ENCODE data around the gene PDLIM7. TPM values are rescaled to one million over a fixed set of nuclear protein-coding genes. Genes with fewer than 3 reads are reported as not detected.

PDLIM7 gene
- total and polyA plus RNA-seq, 2 donors, result 10.8 to 61.9 TPM

DNA sequence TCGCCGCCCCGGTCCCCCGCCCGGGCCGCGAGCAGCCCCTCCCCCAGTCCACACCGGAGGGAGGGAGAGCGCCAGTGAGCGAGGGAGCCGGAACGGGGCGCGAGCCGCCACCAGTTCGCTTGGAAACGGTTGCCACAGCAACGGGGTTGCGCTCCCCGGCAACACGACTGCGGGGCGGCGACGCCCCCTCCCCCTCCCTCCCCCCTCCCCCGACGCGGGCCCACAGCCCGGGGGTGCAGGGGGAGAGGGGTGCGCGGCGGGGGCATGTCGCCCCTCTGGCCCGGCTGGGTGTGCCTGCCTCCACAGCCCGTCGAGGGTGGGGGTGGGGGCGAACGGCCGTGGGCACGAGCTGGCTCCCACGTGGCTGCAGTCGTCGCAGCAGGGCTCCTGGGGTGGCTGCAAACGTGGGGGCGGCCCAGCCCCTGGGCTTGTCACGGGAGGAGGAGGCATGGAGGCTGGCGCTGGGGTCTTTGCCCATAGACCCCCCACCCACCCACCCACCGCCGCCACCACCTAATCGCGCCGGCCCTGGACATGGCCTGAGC lies 50.3 kb downstream of the PDLIM7 start:
- Histone ChIP-seq H3K27me3 (ENCODE audit: control insufficient read depth in 2 of 2, insufficient read depth in 1 of 2, low read length in 1 of 2) (peaks cover 19 to 43% of the 10 kb centered on the region in 2 donors), H3K27ac (ENCODE audit: low read depth in 1 of 2, low read length in 1 of 2) (peak overlapping the region in 1 of 2 donors; percentile 68), H3K36me3 (ENCODE audit: control insufficient read depth in 2 of 2, insufficient read depth in 2 of 2, low read length in 1 of 2) (peaks cover 15 to 17% of the 10 kb centered on the region in 2 donors), H3K9me3 (ENCODE audit: control insufficient read depth in 2 of 2, insufficient read depth in 1 of 2, low read length in 1 of 2) (no peaks in the 10 kb centered on the region), H3K4me1 (ENCODE audit: control insufficient read depth in 2 of 2, insufficient read depth in 2 of 2, low read length in 2 of 2) (peaks cover 15 to 40% of the 10 kb centered on the region in 2 donors), H3K4me3 (ENCODE audit: low read length in 2 of 2) (peak overlapping the region in 1 of 2 donors; percentile 71)
- WGBS, result under 1% methylated on average over 49 of the region's 52 CpGs
- peak in 6 of 9 donors; percentile 72 to 91 (median 82) for DNase-seq (ENCODE audit: low read depth in 6 of 9, low spot score in 9 of 9)

DNA sequence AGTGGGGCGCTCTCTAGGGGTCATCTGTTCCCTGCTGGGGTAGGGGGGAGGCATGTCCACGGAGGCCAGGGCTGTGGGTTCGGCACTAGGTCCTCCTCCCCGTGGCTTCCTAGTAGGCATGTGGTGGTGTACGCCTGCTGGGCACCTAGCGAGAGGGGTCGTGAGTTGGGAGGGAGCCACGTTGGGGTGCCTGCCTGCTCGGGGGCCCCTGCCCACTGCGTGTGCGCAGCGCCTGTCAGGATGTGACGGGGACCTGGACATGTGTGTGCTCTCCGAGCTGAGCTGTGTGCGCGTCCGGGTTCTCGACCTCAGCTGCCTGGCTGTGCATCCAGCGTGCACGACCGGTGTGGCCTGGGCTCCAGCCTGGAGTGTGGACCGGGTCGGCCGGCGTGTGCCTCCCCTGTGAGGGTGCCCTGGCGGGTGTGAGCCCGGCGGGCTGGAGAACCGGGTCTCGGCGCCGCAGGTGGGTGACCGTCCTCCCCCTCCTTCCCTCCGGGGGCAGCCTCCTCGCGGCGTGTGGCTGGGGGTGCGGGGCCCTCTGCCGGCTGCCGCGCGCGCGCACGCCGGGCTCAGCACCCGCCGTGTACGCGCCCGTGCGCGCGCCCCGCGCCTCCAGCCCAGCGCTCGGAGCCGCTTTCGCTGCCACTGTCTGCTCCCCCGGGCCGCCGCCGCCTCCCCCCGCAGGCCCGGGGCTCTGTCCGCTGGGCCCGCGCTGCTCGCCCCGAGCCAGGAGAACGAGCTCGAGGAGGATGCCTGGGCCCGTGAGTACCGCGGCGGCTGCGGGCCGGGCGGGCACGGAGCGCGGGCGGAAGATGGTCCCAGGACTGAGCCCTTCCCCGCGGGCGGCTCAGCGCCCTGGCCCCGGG lies 51.0 kb downstream of the PDLIM7 start, which contains the start of gene PRR7:
TSS of gene PRR7 (plus strand) at position 615 of the 866 bp plus-strand sequence. CDS start 8,254 bp downstream, outside the sequence.
- no peaks in the 10 kb centered on the region for H3K9me3 ChIP-seq (ENCODE audit: control insufficient read depth in 2 of 2, insufficient read depth in 1 of 2, low read length in 1 of 2)
- H3K4me1 ChIP-seq (ENCODE audit: control insufficient read depth in 2 of 2, insufficient read depth in 2 of 2, low read length in 2 of 2), result peaks cover 15 to 40% of the 10 kb centered on the region in 2 donors
- DNase-seq (ENCODE audit: low read depth in 6 of 9, low spot score in 9 of 9), result peak in 5 of 9 donors; percentile 62 to 87 (median 78)
- H3K27ac ChIP-seq (ENCODE audit: low read depth in 1 of 2, low read length in 1 of 2), result peak within 1 kb of the TSS; percentile 68 to 80
- WGBS, result under 1% methylated on average over 89 of the region's 89 CpGs
- H3K27me3 ChIP-seq (ENCODE audit: control insufficient read depth in 2 of 2, insufficient read depth in 1 of 2, low read length in 1 of 2), result peaks cover 19 to 39% of the 10 kb centered on the region in 2 donors
- peak within 1 kb of the TSS; percentile 48 to 71 for H3K4me3 ChIP-seq (ENCODE audit: low read length in 2 of 2)
- peaks cover 22 to 24% of the 10 kb centered on the region in 2 donors for H3K36me3 ChIP-seq (ENCODE audit: control insufficient read depth in 2 of 2, insufficient read depth in 2 of 2, low read length in 1 of 2)

DNA sequence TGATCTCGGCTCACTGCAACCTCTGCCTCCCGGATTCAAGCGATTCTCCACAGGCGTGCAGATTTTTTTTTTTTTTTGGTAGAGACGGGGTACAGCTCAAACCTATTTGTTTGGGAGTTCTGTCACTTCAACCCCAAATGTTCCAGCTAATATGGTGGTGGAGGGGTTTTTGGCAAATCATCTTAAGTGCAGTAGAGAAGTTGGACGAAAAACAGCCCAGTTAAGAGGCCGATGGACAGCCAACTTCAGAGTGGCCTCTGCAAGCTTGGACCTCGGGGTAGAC lies 51.5 kb downstream of the PDLIM7 start:
- no peak for DNase-seq (ENCODE audit: low read depth in 6 of 9, low spot score in 9 of 9)
- 12% methylated on average over 8 of the region's 8 CpGs for WGBS
- H3K4me1 ChIP-seq (ENCODE audit: control insufficient read depth in 2 of 2, insufficient read depth in 2 of 2, low read length in 2 of 2), result peaks cover 15 to 40% of the 10 kb centered on the region in 2 donors
- peak overlapping the region in 1 of 2 donors; percentile 48 for H3K4me3 ChIP-seq (ENCODE audit: low read length in 2 of 2)
- peaks cover 19 to 37% of the 10 kb centered on the region in 2 donors for H3K27me3 ChIP-seq (ENCODE audit: control insufficient read depth in 2 of 2, insufficient read depth in 1 of 2, low read length in 1 of 2)
- no peaks in the 10 kb centered on the region for H3K9me3 ChIP-seq (ENCODE audit: control insufficient read depth in 2 of 2, insufficient read depth in 1 of 2, low read length in 1 of 2)
- H3K27ac ChIP-seq (ENCODE audit: low read depth in 1 of 2, low read length in 1 of 2), result peak overlapping the region in 1 of 2 donors; percentile 80
- peaks cover 28 to 29% of the 10 kb centered on the region in 2 donors for H3K36me3 ChIP-seq (ENCODE audit: control insufficient read depth in 2 of 2, insufficient read depth in 2 of 2, low read length in 1 of 2)

DNA sequence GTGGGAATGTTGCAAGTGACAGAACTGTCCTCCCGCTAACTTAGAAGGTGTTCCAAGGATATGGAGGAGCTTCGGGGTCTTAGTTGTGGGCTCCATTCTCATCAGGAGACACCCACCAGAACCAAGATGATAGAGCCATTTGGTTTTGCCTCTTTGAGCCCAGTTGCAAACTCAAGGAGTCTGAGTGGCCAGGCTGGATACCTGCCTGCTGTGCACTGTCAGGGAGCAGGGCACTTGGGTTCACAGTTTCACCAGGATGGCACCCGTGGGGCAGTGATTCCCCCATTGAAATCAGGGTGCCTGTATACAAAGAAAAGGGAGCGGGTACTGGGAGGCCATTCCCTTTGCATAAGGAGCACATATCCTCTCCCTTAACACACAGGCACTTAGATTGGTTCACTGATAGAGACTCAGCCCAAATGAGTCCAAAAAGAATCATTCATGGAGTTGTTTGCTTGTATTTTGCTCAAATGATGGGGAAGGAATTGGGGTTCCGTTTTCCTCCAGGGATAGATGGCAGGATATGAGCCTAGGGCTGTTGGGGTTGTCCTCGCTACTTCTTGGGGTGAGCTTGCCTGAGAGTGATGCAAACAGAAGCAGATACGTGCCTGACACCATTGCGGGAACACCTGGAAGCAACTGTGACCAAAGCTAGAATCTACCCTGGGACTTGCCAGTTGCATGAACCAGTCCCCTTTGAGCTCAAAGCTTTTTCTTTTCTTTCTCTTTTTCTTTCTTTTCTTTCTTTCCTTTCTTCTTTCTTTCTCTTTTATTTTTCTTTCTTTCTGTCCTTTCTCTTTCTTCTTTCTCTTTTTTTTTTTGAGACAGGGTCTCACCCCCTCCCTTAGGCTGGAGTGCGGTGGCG lies 52.1 kb downstream of the PDLIM7 start:
- Histone ChIP-seq H3K27me3 (ENCODE audit: control insufficient read depth in 2 of 2, insufficient read depth in 1 of 2, low read length in 1 of 2) (peaks cover 19 to 35% of the 10 kb centered on the region in 2 donors), H3K36me3 (ENCODE audit: control insufficient read depth in 2 of 2, insufficient read depth in 2 of 2, low read length in 1 of 2) (peaks cover 33 to 35% of the 10 kb centered on the region in 2 donors), H3K4me3 (ENCODE audit: low read length in 2 of 2) (no peak overlapping the region), H3K27ac (ENCODE audit: low read depth in 1 of 2, low read length in 1 of 2) (peak overlapping the region; percentile 37 to 80), H3K4me1 (ENCODE audit: control insufficient read depth in 2 of 2, insufficient read depth in 2 of 2, low read length in 2 of 2) (peaks cover 15 to 40% of the 10 kb centered on the region in 2 donors), H3K9me3 (ENCODE audit: control insufficient read depth in 2 of 2, insufficient read depth in 1 of 2, low read length in 1 of 2) (no peaks in the 10 kb centered on the region)
- peak in 1 of 9 donors; percentile 66 for DNase-seq (ENCODE audit: low read depth in 6 of 9, low spot score in 9 of 9)
- WGBS, result 57% methylated on average over 10 of the region's 10 CpGs

DNA sequence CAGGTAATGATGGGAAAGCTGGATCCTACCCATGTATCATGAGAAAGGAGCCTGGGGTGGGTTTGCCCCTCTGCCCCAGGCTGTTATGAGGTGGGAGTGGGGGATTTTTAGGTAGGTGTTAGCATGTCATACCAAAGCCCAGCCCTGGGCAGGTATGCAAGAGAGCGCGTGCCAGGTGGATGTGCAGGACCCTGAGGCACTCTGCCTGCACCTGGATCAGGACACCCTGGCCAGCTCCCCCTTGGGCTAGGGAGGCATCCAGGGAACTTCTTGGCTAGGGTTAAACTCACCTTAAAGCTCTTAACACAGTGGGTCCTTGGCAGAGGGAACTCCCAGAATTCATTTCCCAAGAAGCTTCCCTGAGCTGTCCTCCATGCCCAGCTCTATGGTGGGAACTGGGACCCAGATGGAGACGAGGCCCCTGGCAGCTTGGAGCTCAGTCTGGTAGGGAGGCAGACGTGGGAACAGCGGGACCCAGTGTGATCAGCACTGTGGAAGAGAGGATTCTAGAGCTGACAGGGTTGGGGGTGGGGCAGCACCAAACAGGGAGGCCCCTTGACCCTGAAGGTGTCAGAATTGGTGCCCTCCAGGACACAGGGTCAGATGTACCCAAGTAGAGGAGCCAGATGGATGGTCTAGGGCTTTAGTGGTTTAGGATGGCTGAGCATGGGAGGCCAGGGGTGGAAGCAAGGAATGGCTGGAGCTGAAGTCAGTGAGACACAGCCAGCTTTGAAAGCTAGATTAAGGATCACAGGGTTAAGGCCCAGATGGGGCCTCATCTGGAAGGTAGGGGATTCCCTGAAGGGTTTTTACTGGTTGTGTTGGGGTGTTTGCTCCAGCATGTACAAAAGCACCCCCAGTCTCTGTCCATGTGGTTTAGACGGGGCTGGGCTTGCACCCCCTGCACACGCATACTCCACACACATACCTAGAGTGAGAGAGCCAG lies 53.0 kb downstream of the PDLIM7 start:
- DNase-seq (ENCODE audit: low read depth in 6 of 9, low spot score in 9 of 9), result peak in 1 of 9 donors; percentile 36
- Histone ChIP-seq H3K36me3 (ENCODE audit: control insufficient read depth in 2 of 2, insufficient read depth in 2 of 2, low read length in 1 of 2) (peaks cover 39 to 44% of the 10 kb centered on the region in 2 donors), H3K27me3 (ENCODE audit: control insufficient read depth in 2 of 2, insufficient read depth in 1 of 2, low read length in 1 of 2) (peaks cover 18 to 27% of the 10 kb centered on the region in 2 donors), H3K4me3 (ENCODE audit: low read length in 2 of 2) (no peak overlapping the region), H3K27ac (ENCODE audit: low read depth in 1 of 2, low read length in 1 of 2) (peak overlapping the region in 1 of 2 donors; percentile 80), H3K4me1 (ENCODE audit: control insufficient read depth in 2 of 2, insufficient read depth in 2 of 2, low read length in 2 of 2) (peaks cover 15 to 40% of the 10 kb centered on the region in 2 donors), H3K9me3 (ENCODE audit: control insufficient read depth in 2 of 2, insufficient read depth in 1 of 2, low read length in 1 of 2) (no peaks in the 10 kb centered on the region)
- 90% methylated on average over 7 of the region's 7 CpGs for whole genome bisulfite sequencing

DNA sequence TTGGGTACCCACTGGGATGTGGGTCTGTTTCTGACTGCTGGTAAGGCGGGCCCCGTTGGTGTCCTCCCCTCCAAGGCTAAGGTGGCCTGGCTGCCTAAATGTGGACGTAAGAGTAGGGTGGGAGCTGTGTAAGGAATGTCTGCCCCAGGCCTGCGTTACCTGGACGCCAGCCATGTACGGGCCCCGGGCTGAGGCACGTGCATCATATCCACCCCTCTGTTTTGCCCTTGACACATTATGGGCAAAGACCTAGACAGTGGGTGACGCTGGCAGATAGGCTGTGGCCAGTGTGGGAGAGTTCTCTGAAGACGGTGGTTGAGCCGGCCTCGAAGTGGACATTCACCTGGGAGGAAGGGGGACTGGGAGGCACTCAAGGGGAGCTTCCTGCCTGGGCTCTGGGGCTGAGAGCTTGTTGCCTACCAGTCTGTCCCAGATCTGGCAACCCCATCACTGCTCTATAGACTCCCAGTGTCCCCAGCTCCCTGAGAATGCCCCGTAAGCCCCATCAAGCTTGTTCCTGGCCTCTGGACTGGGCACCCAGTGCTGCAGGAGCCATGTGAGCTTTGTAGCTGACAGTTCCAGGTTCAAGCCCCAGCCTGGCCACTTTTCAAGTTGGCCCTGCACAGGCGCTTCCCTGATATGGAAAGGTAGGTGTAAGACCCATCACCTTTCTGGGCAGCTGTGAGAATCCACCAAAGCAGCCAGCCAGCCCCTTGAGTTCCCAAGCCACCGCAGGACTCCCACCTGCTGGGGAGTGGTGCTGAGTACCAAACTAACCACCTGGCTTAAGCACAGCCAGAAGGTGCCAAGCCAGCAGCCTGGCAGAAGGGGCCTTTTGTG lies 54.0 kb downstream of the PDLIM7 start:
- Histone ChIP-seq H3K4me3 (ENCODE audit: low read length in 2 of 2) (no peak overlapping the region), H3K36me3 (ENCODE audit: control insufficient read depth in 2 of 2, insufficient read depth in 2 of 2, low read length in 1 of 2) (peaks cover 44 to 53% of the 10 kb centered on the region in 2 donors), H3K27me3 (ENCODE audit: control insufficient read depth in 2 of 2, insufficient read depth in 1 of 2, low read length in 1 of 2) (peaks cover 9 to 17% of the 10 kb centered on the region in 2 donors), H3K9me3 (ENCODE audit: control insufficient read depth in 2 of 2, insufficient read depth in 1 of 2, low read length in 1 of 2) (no peaks in the 10 kb centered on the region), H3K4me1 (ENCODE audit: control insufficient read depth in 2 of 2, insufficient read depth in 2 of 2, low read length in 2 of 2) (peaks cover 15 to 36% of the 10 kb centered on the region in 2 donors), H3K27ac (ENCODE audit: low read depth in 1 of 2, low read length in 1 of 2) (peak overlapping the region; percentile 31 to 49)
- WGBS, result 97% methylated on average over 15 of the region's 15 CpGs
- no peak for DNase-seq (ENCODE audit: low read depth in 6 of 9, low spot score in 9 of 9)

DNA sequence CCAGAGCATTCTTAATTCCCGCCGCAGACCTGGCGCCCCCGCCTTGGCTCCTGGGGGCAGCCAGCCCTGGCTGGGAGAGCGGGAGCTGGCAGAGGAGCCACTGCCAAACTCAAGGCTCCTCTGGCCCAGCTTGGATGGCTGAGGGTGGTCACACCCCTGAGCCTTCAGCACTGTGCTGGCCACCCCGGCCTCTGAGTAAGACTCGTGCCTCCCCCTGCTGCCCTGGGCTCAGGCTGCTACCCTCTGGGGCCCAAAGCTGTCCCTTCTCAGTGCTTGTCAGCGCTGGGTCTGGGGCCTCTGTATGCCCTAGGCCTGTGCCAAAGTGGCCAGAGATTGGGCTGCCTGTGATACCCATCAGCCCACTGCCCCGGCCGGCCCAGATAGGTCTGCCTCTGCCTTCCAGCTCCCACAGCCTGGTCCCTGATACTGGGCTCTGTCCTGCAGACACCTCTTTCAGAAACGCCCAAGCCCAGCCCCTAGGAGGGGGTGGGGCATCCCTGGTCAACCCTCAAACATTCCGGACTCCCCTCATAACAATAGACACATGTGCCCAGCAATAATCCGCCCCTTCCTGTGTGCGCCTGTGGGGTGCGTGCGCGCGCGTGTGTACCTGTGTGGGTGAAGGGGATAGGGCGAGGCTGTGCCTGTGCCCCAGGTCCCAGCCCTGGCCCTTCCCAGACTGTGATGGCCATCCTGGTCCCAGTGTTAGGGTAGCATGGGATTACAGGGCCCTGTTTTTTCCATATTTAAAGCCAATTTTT lies 55.2 kb downstream of the PDLIM7 start:
- Histone ChIP-seq H3K9me3 (ENCODE audit: control insufficient read depth in 2 of 2, insufficient read depth in 1 of 2, low read length in 1 of 2) (no peaks in the 10 kb centered on the region), H3K4me3 (ENCODE audit: low read length in 2 of 2) (no peak overlapping the region), H3K4me1 (ENCODE audit: control insufficient read depth in 2 of 2, insufficient read depth in 2 of 2, low read length in 2 of 2) (peaks cover 8 to 25% of the 10 kb centered on the region in 2 donors), H3K27me3 (ENCODE audit: control insufficient read depth in 2 of 2, insufficient read depth in 1 of 2, low read length in 1 of 2) (peaks cover 0 to 6% of the 10 kb centered on the region in 2 donors), H3K27ac (ENCODE audit: low read depth in 1 of 2, low read length in 1 of 2) (no peak overlapping the region), H3K36me3 (ENCODE audit: control insufficient read depth in 2 of 2, insufficient read depth in 2 of 2, low read length in 1 of 2) (peaks cover 55 to 63% of the 10 kb centered on the region in 2 donors)
- 97% methylated on average over 20 of the region's 20 CpGs for WGBS
- DNase-seq (ENCODE audit: low read depth in 6 of 9, low spot score in 9 of 9), result peak in 1 of 9 donors; percentile 0

Measured in thymus (tissue), 11 donors.